MM.1S (cell line): ENCODE measurements around the gene DUSP3.

Experiments used
- DNase-seq: peaks from one replicate; pipeline ENCODE4 v3.0.0-alpha.2; 2015
- H2AFZ ChIP-seq: fragments of 300-600 bp; sonication (generic); 2 replicates; pipeline ENCODE4 v1.6.0; 2016; ENCODE audit warnings: antibody characterized with exemption, low read length
- H3F3A ChIP-seq: fragments of 300-600 bp; sonication (generic); 2 replicates; pipeline ENCODE4 v1.6.1; 2016; ENCODE audit warnings: mild to moderate bottlenecking, antibody characterized with exemption, low read length, moderate library complexity, mixed read lengths; ENCODE audit not compliant: insufficient read depth
- H3K27ac ChIP-seq: fragments of 300-600 bp; sonication (generic); 2 replicates; pipeline ENCODE4 v1.5.1; 2016; ENCODE audit warnings: mild to moderate bottlenecking, low read length
- H3K27me3 ChIP-seq: fragments of 300-600 bp; sonication (generic); replicated peaks from 2 replicates; pipeline ENCODE4 v1.6.0; 2016; ENCODE audit warnings: low read length; ENCODE audit not compliant: insufficient read depth
- H3K36me3 ChIP-seq: fragments of 300-600 bp; sonication (generic); replicated peaks from 2 replicates; pipeline ENCODE4 v1.6.1; 2016; ENCODE audit warnings: mild to moderate bottlenecking, low read length, mixed read lengths; ENCODE audit not compliant: insufficient read depth
- H3K4me1 ChIP-seq: fragments of 300-600 bp; sonication (generic); 2 replicates; pipeline ENCODE4 v1.6.1; 2016; ENCODE audit warnings: low read length, mixed read lengths
- H3K4me2 ChIP-seq: fragments of 300-600 bp; sonication (generic); 2 replicates; pipeline ENCODE4 v1.6.0; 2016; ENCODE audit warnings: low read depth, low read length
- H3K4me3 ChIP-seq: fragments of 300-600 bp; sonication (generic); 2 replicates; pipeline ENCODE4 v1.5.1; 2016; ENCODE audit warnings: low read length, mixed read lengths
- H3K79me2 ChIP-seq: fragments of 300-600 bp; sonication (generic); 2 replicates; pipeline ENCODE4 v1.6.1; 2016; ENCODE audit warnings: mixed run types, low read length, mixed read lengths
- H3K9ac ChIP-seq: fragments of 300-600 bp; sonication (generic); 2 replicates; pipeline ENCODE4 v1.6.1; 2016; ENCODE audit warnings: low read length, mixed read lengths
- H3K9me2 ChIP-seq: fragments of 300-600 bp; sonication (generic); replicated peaks from 2 replicates; pipeline ENCODE4 v1.6.1; 2016; ENCODE audit warnings: mild to moderate bottlenecking, low read length, mixed read lengths; ENCODE audit not compliant: insufficient read depth
- H3K9me3 ChIP-seq: fragments of 300-600 bp; sonication (generic); replicated peaks from 2 replicates; pipeline ENCODE4 v1.6.1; 2016; ENCODE audit warnings: mild to moderate bottlenecking, low read length, mixed read lengths; ENCODE audit not compliant: insufficient read depth
- H4K20me1 ChIP-seq: fragments of 300-600 bp; sonication (generic); 2 replicates; pipeline ENCODE4 v1.6.1; 2016; ENCODE audit warnings: mild to moderate bottlenecking, low read length, moderate library complexity, mixed read lengths; ENCODE audit not compliant: insufficient read depth
- CTCF ChIP-seq: fragments of 300-600 bp; sonication (generic); IDR thresholded peaks from 2 replicates; pipeline ENCODE4 v1.5.1; 2016; ENCODE audit warnings: antibody characterized with exemption, low read length, mixed read lengths
- EZH2 ChIP-seq: fragments of 300-600 bp; sonication (generic); optimal IDR thresholded peaks from 2 replicates; pipeline ENCODE3; 2017; ENCODE audit warnings: low read depth, mild to moderate bottlenecking, antibody characterized with exemption, low read length, mixed read lengths
- EZH2phosphoT487 ChIP-seq: fragments of 300-600 bp; sonication (generic); IDR thresholded peaks from 2 replicates; pipeline ENCODE4 v1.6.1; 2018; ENCODE audit warnings: antibody characterized with exemption, low read length

The DUSP3 gene

GRCh38 chr17:43820759-43821158, 42.0 kb upstream of the DUSP3 start:
- no peak overlapping the region for H3K4me3 ChIP-seq
- no peak overlapping the region for H3K4me2 ChIP-seq
- H3K9me2 ChIP-seq = no peaks in the 10 kb centered on the region
- H3K9me3 ChIP-seq = no peaks in the 10 kb centered on the region
- H3K27me3 ChIP-seq = peaks cover 10% of the 10 kb centered on the region; the same call in 1 of the 2 replicates
- H4K20me1 ChIP-seq = no peaks in the 10 kb centered on the region
- H3K79me2 ChIP-seq = no peaks in the 10 kb centered on the region
- no peaks in the 10 kb centered on the region for H3K4me1 ChIP-seq
- H3K27ac ChIP-seq = no peak overlapping the region
- no peaks in the 10 kb centered on the region for H3K36me3 ChIP-seq
- no peak overlapping the region for H3K9ac ChIP-seq
- no peak for TF ChIP-seq EZH2
- no peak for TF ChIP-seq CTCF
- TF ChIP-seq EZH2phosphoT487 = no peak
- H3F3A ChIP-seq = no peaks in the 10 kb centered on the region
- DNase-seq = no peak
- no peak overlapping the region for H2AFZ ChIP-seq

- Histone ChIP-seq H3K4me2 (no peak overlapping the region), H4K20me1 (no peaks in the 10 kb centered on the region), H3K4me3 (no peak overlapping the region), H3K27me3 (peaks cover 17% of the 10 kb centered on the region; the same call in 1 of the 2 replicates), H3K9me3 (no peaks in the 10 kb centered on the region), H3F3A (no peaks in the 10 kb centered on the region), H3K9me2 (no peaks in the 10 kb centered on the region), H3K36me3 (no peaks in the 10 kb centered on the region), H3K79me2 (no peaks in the 10 kb centered on the region), H3K9ac (no peak overlapping the region), H3K4me1 (no peaks in the 10 kb centered on the region), H3K27ac (no peak overlapping the region), H2AFZ (no peak overlapping the region)
- no peak for TF ChIP-seq CTCF
- no peak for TF ChIP-seq EZH2phosphoT487
- TF ChIP-seq EZH2 = no peak
- no peak for DNase-seq
Observed at GRCh38 chr17:43818966-43819365, 40.2 kb upstream of the DUSP3 start.

GRCh38 chr17:43817826-43818225, 39.0 kb upstream of the DUSP3 start:
- H3K9ac ChIP-seq = no peak overlapping the region
- no peak for DNase-seq
- no peak overlapping the region for H3K27ac ChIP-seq
- TF ChIP-seq EZH2 (no peak), CTCF (no peak), EZH2phosphoT487 (no peak)
- H3K4me2 ChIP-seq = no peak overlapping the region
- no peaks in the 10 kb centered on the region for H3F3A ChIP-seq
- H4K20me1 ChIP-seq = no peaks in the 10 kb centered on the region
- no peak overlapping the region for H3K4me3 ChIP-seq
- no peaks in the 10 kb centered on the region for H3K79me2 ChIP-seq
- H3K36me3 ChIP-seq = no peaks in the 10 kb centered on the region
- H3K4me1 ChIP-seq = no peaks in the 10 kb centered on the region
- no peak overlapping the region for H2AFZ ChIP-seq
- H3K9me3 ChIP-seq = no peaks in the 10 kb centered on the region
- peaks cover 22% of the 10 kb centered on the region; the same call in 1 of the 2 replicates for H3K27me3 ChIP-seq
- no peaks in the 10 kb centered on the region for H3K9me2 ChIP-seq
